ENCODE data around the gene LRG1.

LRG1 gene

DNA sequence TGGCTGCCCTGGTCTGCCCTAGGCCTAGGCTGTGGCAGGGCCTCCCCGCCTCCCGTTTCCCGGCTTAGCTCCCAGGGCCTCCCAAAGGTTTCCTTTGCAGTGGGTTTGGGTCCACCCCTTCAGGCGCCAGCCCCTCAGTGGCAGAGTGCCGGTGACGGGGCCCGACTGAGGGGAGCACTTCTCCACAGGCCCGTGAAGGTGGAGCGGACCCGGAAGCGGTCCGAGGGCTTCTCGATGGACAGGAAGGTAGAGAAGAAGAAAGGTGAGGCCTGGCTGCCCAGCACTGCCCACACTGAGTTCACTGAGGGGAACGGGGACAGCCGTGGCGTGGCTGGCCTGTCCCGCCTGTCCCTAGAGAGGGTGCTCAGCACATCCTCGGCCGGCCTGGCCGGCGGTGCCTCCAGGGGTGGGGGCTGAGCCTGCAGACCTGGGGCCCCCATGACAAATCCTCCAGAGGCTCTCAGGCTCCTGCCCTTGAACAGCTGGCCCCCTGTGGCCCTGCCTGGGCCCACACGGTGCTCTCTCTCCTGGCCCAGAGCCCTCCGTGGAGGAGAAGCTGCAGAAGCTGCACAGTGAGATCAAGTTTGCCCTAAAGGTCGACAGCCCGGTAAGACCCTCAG, 42.0 kb downstream of the LRG1 start:
- in situ Hi-C loops (cut with MboI; ENCODE audit: low sequenced_read_pairs), result no loop called here

DNA sequence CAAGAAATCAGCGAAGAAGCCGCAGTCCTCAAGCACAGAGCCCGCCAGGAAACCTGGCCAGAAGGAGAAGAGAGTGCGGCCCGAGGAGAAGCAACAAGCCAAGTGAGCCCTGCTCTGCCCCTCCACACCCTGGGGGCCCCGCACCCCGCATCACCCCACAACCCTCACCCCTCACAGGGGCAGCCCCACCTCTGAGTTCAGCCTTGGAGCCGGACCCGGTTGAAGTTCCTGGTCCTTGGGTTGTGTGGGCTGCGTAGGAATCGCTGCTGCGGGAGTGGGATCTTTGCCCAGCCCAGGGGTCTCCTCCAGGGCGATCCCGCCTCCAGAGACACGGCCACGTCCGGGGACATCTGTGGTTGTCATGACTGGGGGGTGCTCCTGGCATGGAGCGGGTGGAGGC, 43.5 kb downstream of the LRG1 start:
- in situ Hi-C loops (cut with MboI; ENCODE audit: low sequenced_read_pairs), result no loop called here

DNA sequence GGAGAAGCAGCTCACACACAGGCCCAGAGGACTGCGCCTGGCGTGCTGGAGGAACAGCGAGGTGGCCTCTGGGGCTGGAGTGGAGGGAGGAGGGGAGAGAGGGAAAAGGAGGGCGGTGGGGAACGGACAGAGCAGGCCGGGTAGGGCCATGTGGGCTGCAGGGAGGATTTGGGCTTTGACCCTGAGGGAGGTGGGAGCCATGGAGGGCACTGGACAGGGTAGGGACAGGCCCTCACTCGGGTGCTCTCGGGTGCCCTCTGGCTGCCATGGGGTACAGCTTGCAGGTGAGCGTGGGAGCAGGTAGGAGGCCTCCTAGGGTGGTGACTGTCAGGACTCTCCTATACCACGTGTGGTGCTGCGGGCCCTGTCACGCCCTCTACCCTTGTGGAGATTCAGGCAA, 44.4 kb downstream of the LRG1 start:
- in situ Hi-C loops (cut with MboI; ENCODE audit: low sequenced_read_pairs), result no loop called here

DNA sequence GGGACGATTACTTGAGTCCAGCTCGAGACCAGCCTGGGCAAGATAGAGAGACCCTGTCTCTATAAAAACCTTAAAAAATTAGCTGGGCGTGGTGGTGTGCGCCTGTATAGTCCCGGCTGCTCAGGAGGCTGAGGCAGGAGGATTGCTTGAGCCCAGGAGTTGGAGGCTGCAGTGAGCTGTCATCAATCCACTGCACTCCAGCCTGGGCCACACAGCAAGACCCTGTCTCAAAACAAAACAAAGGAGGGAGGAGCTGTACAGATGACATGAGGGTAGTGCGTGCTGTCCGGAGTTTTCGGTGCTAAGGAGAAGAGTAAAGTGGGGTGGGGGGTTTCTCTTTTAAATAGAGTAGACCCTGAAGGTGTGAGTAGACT, 45.2 kb downstream of the LRG1 start:
- in situ Hi-C loops (cut with MboI; ENCODE audit: low sequenced_read_pairs), result no loop called here

DNA sequence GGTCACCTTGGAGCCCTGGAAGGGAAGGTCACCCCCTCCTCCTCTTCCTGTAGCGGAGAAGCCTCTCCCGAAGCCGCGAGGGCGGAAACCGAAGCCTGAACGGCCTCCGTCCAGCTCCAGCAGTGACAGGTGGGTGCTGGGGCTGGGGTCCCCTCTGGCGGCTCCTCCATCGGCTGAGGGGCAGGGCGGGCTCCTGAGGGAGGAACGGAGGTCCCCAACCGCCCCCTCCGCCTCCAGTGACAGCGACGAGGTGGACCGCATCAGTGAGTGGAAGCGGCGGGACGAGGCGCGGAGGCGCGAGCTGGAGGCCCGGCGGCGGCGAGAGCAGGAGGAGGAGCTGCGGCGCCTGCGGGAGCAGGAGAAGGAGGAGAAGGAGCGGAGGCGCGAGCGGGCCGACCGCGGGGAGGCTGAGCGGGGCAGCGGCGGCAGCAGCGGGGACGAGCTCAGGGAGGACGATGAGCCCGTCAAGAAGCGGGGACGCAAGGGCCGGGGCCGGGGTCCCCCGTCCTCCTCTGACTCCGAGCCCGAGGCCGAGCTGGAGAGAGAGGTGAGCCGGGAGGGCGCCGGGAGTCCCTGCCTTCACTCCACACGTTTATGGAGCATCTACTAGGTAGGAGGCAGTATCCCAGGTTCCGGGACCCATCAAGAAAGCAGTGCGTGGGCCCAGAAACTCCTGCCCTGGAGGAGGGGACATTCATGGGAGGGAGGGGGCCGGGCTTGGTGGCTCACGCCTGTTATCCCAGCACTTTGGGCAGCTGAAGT, 45.7 kb downstream of the LRG1 start:
- in situ Hi-C loops (cut with MboI; ENCODE audit: low sequenced_read_pairs), result no loop called here

DNA sequence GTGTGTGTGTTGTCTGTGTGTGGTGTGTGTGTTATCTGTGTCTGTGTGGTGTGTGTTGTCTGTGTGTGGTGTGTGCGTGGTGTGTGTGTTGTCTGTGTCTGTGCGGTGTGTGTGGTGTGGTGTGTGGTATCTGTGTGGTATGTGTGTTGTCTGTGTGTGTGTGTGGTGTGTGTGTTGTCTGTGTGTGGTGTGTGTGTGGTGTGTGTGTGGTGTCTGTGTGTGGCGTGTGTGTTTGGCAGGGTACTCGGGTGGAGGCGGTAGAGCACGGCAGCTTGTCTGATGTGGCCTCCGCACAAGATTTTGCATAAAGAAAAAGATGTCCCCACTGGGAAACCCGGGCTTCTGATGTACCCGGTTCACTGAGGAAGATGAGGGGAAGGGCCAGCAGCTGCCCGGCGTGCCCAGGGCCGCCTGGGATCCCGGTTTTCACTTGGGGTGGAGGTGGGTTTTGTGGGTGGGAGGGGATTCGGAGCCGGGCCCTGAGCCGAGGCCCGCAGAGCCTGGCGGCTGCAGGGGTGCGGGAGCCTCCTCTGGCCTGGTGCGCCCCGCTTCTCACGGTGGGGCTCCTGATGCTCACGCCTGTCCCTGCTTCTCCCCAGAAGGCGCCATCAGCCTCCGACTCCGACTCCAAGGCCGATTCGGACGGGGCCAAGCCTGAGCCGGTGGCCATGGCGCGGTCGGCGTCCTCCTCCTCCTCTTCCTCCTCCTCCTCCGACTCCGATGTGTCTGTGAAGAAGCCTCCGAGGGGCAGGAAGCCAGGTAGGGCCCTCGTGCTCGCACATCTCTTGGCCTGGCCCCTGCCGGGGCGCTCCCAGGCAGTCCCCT, 46.5 kb downstream of the LRG1 start:
- in situ Hi-C loops (cut with MboI; ENCODE audit: low sequenced_read_pairs), result no loop called here

DNA sequence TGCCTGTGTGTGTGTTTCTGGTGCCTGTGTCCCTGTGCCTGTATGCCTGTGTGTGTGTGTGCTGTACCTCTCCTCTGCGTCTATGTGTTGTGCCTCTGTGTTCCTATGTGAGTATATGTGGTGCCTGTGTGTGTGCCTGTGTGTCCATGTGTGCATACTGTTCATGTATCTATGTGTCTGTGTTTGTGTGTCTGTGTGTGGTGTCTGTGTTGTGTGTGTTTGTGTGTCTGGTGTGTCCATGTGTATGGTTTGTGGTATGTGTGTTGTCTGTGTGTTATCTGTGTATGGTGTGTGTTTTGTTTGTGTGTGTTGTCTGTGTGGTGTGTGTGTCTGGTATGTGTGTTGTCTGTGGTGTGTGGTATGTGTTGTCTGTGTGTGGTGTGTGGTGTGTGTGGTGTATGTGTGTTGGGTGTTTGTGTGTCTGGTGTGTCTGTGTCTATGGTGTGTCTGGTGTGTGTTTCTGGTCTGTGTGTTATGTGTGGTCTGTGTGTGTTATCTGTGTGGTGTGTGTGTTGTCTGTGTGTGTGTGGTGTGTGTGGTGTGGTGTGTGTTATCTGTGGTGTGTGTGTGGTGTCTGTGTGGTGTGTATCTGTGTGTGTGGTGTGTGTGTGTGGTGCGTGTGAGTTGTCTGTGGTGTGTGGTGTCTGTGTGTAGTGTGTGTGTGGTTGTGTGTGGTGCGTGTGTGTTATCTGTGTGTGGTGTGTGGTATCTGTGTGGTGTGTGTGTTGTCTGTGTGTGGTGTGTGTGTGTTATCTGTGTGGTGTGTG, 47.3 kb downstream of the LRG1 start:
- in situ Hi-C loops (cut with MboI; ENCODE audit: low sequenced_read_pairs), result no loop called here

DNA sequence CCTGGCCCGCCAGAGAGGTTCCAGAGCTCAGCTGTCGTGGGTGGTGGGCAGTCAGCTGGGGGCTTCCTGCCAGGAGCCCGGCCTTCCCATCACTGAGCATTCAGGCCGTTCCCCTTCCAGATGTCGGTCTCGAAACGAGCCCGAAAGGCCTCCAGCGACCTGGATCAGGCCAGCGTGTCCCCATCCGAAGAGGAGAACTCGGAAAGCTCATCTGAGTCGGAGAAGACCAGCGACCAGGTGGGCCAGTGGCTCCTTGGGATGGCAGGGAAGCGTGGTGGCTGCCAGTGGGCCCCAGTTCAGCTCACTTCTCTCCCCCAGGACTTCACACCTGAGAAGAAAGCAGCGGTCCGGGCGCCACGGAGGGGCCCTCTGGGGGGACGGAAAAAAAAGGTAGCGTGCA, 48.4 kb downstream of the LRG1 start:
- in situ Hi-C loops (cut with MboI; ENCODE audit: low sequenced_read_pairs), result no loop called here

DNA sequence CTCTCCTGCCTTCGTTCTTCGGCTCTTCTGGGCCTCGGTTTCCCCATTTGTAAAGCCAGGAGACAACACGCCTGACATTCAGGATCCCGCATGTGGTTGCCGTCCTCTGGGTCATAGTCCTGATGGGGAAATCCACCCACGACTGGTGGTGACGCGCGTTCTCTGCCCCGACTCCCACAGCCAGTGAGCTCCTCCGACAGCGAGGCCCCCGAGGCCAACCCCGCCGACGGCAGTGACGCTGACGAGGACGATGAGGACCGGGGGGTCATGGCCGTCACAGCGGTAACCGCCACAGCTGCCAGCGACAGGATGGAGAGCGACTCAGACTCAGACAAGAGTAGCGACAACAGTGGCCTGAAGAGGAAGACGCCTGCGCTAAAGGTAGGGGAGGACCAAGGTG, 51.3 kb downstream of the LRG1 start:
- in situ Hi-C loops (cut with MboI; ENCODE audit: low sequenced_read_pairs), result no loop called here

DNA sequence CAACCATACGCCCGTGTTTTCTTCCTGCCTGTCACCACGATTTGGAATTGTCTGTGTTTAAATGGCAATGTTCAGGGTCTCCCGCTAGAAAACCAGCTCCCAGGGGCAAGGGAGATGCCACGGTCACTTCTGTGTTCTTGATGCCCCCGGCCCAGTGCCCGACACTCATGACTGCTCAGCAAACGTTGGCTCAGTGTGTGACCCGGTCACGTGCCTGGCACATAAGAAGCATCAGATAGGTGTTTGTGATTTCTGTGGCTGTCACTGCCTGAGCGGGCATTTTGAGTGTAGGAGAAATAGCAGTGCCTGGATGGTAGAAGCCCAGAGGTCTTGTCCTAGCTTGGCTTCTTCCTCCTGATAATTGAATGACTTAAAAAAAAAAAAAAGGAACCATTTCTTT, 52.3 kb downstream of the LRG1 start:
- in situ Hi-C loops (cut with MboI; ENCODE audit: low sequenced_read_pairs), result no loop called here
